Ovary (tissue), 9 donors: ENCODE data around the gene BANP. TPM values are rescaled to one million over a fixed set of nuclear protein-coding genes. Genes with fewer than 3 reads are reported as not detected.
"Not testable (repeated sequence)": the region's sequence is repeated elsewhere in the genome, so short reads cannot be mapped to it uniquely, and the experiment has no call there.

Experiments
- DNase-seq, 5 donors: peaks; one replicate each; pipeline ENCODE4 v3.0.0-alpha.2; 2019 to 2020
- H3K27ac ChIP-seq, 2 donors: fragments of 200-600 bp; one replicate each; pipeline versions ENCODE4 v1.5.1 to v1.8.0; 2019 to 2022
- H3K27me3 ChIP-seq: fragments of 200-600 bp; one replicate; pipeline ENCODE4 v1.8.0; 2022
- H3K36me3 ChIP-seq: fragments of 200-600 bp; sonication (generic); one replicate; pipeline ENCODE4 v1.5.1; 2019
- H3K4me1 ChIP-seq: one replicate; pipeline ENCODE4 v1.8.1; 2013; ENCODE audit warnings: mild to moderate bottlenecking, moderate library complexity; ENCODE audit not compliant: insufficient read depth
- H3K4me3 ChIP-seq: fragments of 200-600 bp; sonication (generic); one replicate; pipeline ENCODE4 v1.5.1; 2017
- H3K9me3 ChIP-seq, 2 donors: fragments of 200-600 bp in 1 of 2; sonication (generic) in 1 of 2; one replicate each; pipeline versions ENCODE4 v1.5.1 to v1.8.1; 2013 to 2019; ENCODE audit warnings: mild to moderate bottlenecking in 1 of 2, moderate library complexity in 1 of 2
- CTCF ChIP-seq, 3 donors: fragments of 450-650 bp in 2 of 3; fragments of 200-600 bp in 1 of 3; IDR thresholded peaks; one replicate each; pipeline versions ENCODE4 v1.5.1 to v1.8.0; 2016 to 2022; ENCODE audit warnings: antibody characterized with exemption in 3 of 3, mild to moderate bottlenecking in 1 of 3
- EP300 ChIP-seq: sonication (generic); formaldehyde crosslinking; IDR thresholded peaks from one replicate; pipeline ENCODE4 v1.6.1; 2017; ENCODE audit warnings: antibody characterized with exemption
- POLR2A ChIP-seq: fragments of 450-650 bp; IDR thresholded peaks from one replicate; pipeline ENCODE4 v1.6.1; 2017; ENCODE audit warnings: antibody characterized with exemption, mild to moderate bottlenecking, moderate library complexity
- WGBS, 3 donors: extraction: QIAGEN DNeasy Blood & Tissue Kit in 1 of 3; methylation state at CpG; one replicate each; pipeline versions ENCODE4 v1.1.5 to v1.1.7; 2013 to 2017; 5-methylcytosine and 5-hydroxymethylcytosine counted together
- intact Hi-C, 4 donors: fragments of 100-400 bp; cut with DNase I; formaldehyde crosslinking; loops; one replicate each; pipeline versions ENCODE4 v1.11.0 to v1.15.1; 2022 to 2023
- polyA plus RNA-seq, 2 donors: library from polyadenylated mRNA; stranded (reverse); fragments of 200-250 nt in 1 of 2; fragments of 350-450 nt in 1 of 2; fragmentation: Illumina TruSeq in 1 of 2; extraction: RNeasy Lipid Tissue Mini Kit (QIAGEN cat#74804) in 1 of 2; gene quantifications; one replicate each; pipeline ENCODE4 v1.2.3, GENCODE V29; 2013 to 2014
- total RNA-seq, 7 donors: library from RNA; depleted of rRNA in 2 of 7; stranded (reverse); fragments of >200 nt in 2 of 7; fragmentation: NEBNext Ultra II Directional in 3 of 7; extraction: Animal tissue kit (Norgen Biotek cat#: 25700) in 3 of 7; gene quantifications; one replicate each; pipeline versions ENCODE4 v1.1.0 to v1.2.4, GENCODE V29; 2016 to 2023
- donor health status: DM: no; HTN: no; CAD: no; lungs with moderate emphysema.
- donor health status: DM: no; HTN: no; CAD: no.
- donor health status: Bipolar disorder and iron deficiency.
- donor health status: DM: yes; HTN: yes; CAD: no.
- donor health status: DM: no; HTN: no; CAD: no.
- donor health status: DM: yes; HTN: yes; CAD: no.

BANP gene
- total and polyA plus RNA-seq, 9 donors: 14.8 to 48.6 (median 28.1) TPM

GRCh38 chr16:88086571-88087516, 135.6 kb downstream of the BANP start:
- no peak for TF ChIP-seq EP300
- TF ChIP-seq POLR2A: no peak
- TF ChIP-seq CTCF (IDR thresholded peaks at IDR 0.05): no peak
- DNase-seq: no peak
- no peaks in the 10 kb centered on the region for H3K9me3 ChIP-seq
- H3K27ac ChIP-seq: no peak overlapping the region
- intact Hi-C loops: no loop called here
- H3K4me3 ChIP-seq: no peak overlapping the region
- WGBS, 3 donors: 75 to 86% (median 82%) methylated on average over 31 to 34 of the region's 34 CpGs
- H3K27me3 ChIP-seq: no peaks in the 10 kb centered on the region
- H3K4me1 ChIP-seq: peaks cover 5% of the 10 kb centered on the region
- H3K36me3 ChIP-seq: no peaks in the 10 kb centered on the region

DNA sequence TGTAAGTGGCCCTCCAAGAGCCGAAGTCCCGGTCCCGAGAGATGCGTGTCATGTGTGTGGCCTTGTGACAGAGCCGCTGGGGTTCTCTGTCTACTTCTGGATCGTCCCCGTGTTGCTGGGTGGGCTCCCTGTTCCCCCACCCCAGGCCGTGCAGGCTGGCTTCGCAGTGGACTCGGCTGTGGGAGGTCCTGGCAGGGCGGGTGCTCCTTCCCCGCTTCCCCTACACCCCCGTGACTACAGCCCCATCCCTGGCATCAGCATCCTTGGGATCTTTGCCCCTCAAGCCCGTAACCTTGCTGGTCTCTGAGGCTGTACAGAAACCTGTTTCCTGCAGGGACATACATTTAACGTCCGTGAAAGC, 136.3 kb downstream of the BANP start:
- Histone ChIP-seq H3K36me3 (no peaks in the 10 kb centered on the region), H3K27me3 (no peaks in the 10 kb centered on the region), H3K4me3 (no peak overlapping the region), H3K27ac (no peak overlapping the region), H3K9me3 (no peaks in the 10 kb centered on the region), H3K4me1 (peaks cover 5% of the 10 kb centered on the region)
- 77 to 93% (median 89%) methylated on average over 16 of the region's 16 CpGs for WGBS, 3 donors
- intact Hi-C loops: no loop called here
- no peak for DNase-seq
- TF ChIP-seq EP300: no peak

- TF ChIP-seq POLR2A: no peak
- no peak for TF ChIP-seq CTCF (IDR thresholded peaks at IDR 0.05)
- no peak for TF ChIP-seq EP300
- H3K9me3 ChIP-seq: no peaks in the 10 kb centered on the region
- H3K36me3 ChIP-seq: no peaks in the 10 kb centered on the region
- no peaks in the 10 kb centered on the region for H3K27me3 ChIP-seq
- no peak overlapping the region for H3K27ac ChIP-seq
- peak in 1 of 5 donors; percentile 56 for DNase-seq
- intact Hi-C loops: no loop called here
- peaks cover 5% of the 10 kb centered on the region for H3K4me1 ChIP-seq
- 58 to 66% (median 60%) methylated on average over 20 of the region's 20 CpGs for WGBS, 3 donors
- no peak overlapping the region for H3K4me3 ChIP-seq
Observed at GRCh38 chr16:88088161-88088581, 136.9 kb downstream of the BANP start.

GRCh38 chr16:88088611-88089010, 137.4 kb downstream of the BANP start:
- WGBS, 3 donors: 54 to 56% (median 55%) methylated on average over 10 of the region's 10 CpGs
- H3K27me3 ChIP-seq, H3K36me3 ChIP-seq, DNase-seq, H3K4me3 ChIP-seq, H3K27ac ChIP-seq, intact Hi-C loops, H3K4me1 ChIP-seq, H3K9me3 ChIP-seq: not testable (repeated sequence)

DNA sequence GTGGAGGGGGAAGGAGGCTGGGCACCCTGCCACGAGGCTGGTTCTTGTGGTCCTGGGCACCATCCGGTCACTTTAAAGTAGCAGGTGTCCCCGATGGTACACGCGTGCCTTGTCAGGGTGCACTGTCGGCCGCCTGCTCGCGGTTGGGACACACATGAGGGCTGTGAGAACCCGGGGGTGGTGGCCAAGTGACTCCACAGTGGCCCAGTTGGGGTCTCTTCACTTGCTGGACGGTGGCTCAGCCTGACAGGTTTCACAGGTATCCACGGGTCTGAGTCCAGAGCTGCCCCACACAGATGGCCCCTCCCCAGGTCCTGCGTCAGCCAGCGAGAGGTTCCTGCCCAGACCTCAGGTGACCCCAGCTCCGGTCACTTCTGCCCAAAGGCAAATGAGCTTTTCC, 137.8 kb downstream of the BANP start:
- DNase-seq, H3K36me3 ChIP-seq, H3K4me3 ChIP-seq, H3K27me3 ChIP-seq, H3K4me1 ChIP-seq, intact Hi-C loops, H3K9me3 ChIP-seq, H3K27ac ChIP-seq: not testable (repeated sequence)
- 80 to 86% (median 81%) methylated on average over 14 to 15 of the region's 15 CpGs for WGBS, 3 donors

- H3K36me3 ChIP-seq, H3K27ac ChIP-seq, intact Hi-C loops, H3K9me3 ChIP-seq, H3K27me3 ChIP-seq, H3K4me3 ChIP-seq, H3K4me1 ChIP-seq: not testable (repeated sequence)
- WGBS, 3 donors: 65 to 75% (median 72%) methylated on average over 22 to 23 of the region's 23 CpGs
- DNase-seq: peak in 3 of 5 donors; percentile 61 to 76 (median 70)
Observed at GRCh38 chr16:88089632-88090376, 138.6 kb downstream of the BANP start.

DNA sequence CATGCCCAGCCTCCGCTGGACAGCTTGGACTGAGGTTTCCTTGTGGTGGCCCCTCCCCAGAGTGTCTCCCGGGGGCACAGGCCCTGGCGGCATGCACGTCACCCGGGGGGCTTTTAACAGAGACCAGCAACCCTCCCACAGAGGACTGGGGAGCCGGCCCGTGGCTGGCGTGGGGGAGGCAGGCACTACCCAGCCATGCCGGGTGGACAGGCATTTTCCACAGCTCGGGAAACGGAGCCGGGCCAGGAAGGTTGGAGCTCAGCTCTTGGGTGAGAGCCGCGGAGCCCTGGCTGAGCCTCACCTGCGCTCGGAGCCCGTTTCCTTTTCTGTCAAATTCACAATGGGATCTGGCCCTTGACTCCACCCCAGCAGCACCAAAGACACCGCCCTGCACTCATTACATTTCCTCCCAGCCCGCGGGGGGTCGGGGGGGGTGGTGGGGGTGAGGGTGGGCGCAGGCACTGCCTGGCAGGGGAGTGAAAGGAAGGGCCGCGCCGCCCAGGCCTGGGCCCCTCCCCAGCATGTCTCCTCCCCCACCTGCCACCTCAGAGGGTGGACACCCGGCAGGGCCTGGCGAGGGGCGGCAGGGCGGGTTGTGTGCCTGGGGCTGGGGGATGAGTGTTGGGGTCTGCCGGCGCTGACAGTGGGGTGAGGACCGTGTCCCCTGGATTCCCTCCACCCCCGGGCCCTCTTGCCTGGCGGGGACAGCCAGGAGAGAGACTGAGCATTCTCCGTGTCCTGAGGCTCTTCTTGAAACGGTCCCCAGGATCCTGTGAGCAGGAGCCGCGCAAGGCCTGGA, 139.3 kb downstream of the BANP start:
- not testable (repeated sequence) for DNase-seq, H3K4me1 ChIP-seq
- WGBS, 3 donors: 67 to 81% (median 76%) methylated on average over 15 to 38 of the region's 38 CpGs

DNA sequence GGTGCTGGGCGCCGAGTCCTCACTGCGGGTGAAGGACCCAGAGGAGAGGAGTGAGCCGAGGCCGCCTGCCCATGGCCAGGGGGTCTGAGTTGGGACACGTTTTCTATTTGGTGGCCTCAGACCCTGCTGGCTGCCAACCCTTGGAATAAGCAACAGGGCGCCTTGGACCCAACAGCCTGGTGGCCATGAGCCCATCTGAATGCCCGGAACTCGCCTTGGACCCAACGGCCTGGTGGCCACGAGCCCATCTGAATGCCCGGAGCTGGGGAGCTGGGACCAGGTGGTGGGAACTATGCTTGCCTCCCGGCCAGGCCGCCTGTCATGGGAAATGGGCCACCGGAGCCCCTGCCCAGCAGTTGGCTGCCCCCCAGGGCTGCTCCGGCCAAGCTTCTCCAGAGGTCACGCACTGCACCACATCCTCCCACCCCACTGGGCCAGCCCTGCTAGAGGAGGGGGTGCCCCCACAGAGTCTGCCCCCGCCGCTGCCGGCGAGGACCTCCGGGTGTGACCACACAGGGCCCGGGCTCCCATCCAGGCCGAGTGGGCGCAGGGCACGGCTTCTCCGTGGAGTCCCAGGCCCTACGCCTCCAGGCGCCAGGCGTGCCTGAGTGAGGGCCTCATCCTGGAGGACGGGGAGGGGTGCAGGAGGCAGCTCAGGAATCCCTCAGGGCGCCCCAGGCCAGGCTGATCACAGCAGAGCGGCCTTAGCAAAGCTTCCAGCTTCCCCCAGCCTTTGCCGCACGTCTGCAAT, 140.2 kb downstream of the BANP start:
- intact Hi-C loops, H3K27me3 ChIP-seq, H3K9me3 ChIP-seq, H3K4me3 ChIP-seq, H3K4me1 ChIP-seq, H3K36me3 ChIP-seq: not testable (repeated sequence)
- DNase-seq: peak in 4 of 5 donors; percentile 42 to 64 (median 58)
- peak overlapping the region in 1 of 2 donors; percentile 19 for H3K27ac ChIP-seq
- WGBS, 3 donors: 44 to 64% (median 54%) methylated on average over 20 to 35 of the region's 35 CpGs

More for the DNA sequence above, 139.3 kb downstream of the BANP start:
- H3K27ac ChIP-seq, H3K27me3 ChIP-seq, intact Hi-C loops, H3K36me3 ChIP-seq, H3K4me3 ChIP-seq, H3K9me3 ChIP-seq: not testable (repeated sequence)
